OCI-LY3 (cell line): ENCODE measurements around the gene SYT3.
"Not testable (repeated sequence)": the region's sequence is repeated elsewhere in the genome, so short reads cannot be mapped to it uniquely, and the experiment has no call there.

Experiments
- H2AFZ ChIP-seq: fragments of 200-600, 300-600 bp; shearing (Covaris generic); 2 replicates; pipeline ENCODE4 v1.6.0; 2014; ENCODE audit warnings: antibody characterized with exemption, low read depth, low read length
- H3K27ac ChIP-seq: fragments of 200-600, 300-600 bp; sonication (generic); 2 replicates; pipeline ENCODE4 v1.5.1; 2014; ENCODE audit warnings: mild to moderate bottlenecking, low read length, moderate library complexity, mixed read lengths
- H3K27me3 ChIP-seq: fragments of 200-600, 300-600 bp; sonication (generic); 2 replicates; pipeline ENCODE4 v1.6.1; 2014; ENCODE audit warnings: low read depth, low read length, mixed read lengths
- H3K36me3 ChIP-seq: fragments of 200-600, 300-600 bp; sonication (generic); replicated peaks from 2 replicates; pipeline ENCODE3; 2014; ENCODE audit warnings: low read depth, low read length, mixed read lengths
- H3K4me1 ChIP-seq: fragments of 300-600, 200-600 bp; sonication (generic); 2 replicates; pipeline ENCODE4 v1.6.1; 2014; ENCODE audit warnings: low read length, mixed read lengths
- H3K4me2 ChIP-seq: fragments of 200-600, 300-600 bp; sonication (generic); 2 replicates; pipeline ENCODE4 v1.6.1; 2014; ENCODE audit warnings: low read length, mixed read lengths
- H3K4me3 ChIP-seq: fragments of 300-600, 200-600 bp; sonication (generic); 2 replicates; pipeline ENCODE4 v1.5.1; 2014; ENCODE audit warnings: antibody characterized with exemption, mild to moderate bottlenecking, low read length, moderate library complexity
- H3K79me2 ChIP-seq: fragments of 300-600, 200-600 bp; shearing (Covaris generic); 2 replicates; pipeline ENCODE4 v1.6.1; 2014; ENCODE audit warnings: mild to moderate bottlenecking, low read length, mixed read lengths
- H3K9ac ChIP-seq: fragments of 300-600, 200-600 bp; shearing (Covaris generic); 2 replicates; pipeline ENCODE4 v1.6.0; 2014; ENCODE audit warnings: mild to moderate bottlenecking, low read length, moderate library complexity
- H3K9me3 ChIP-seq: fragments of 200-600, 300-600 bp; shearing (Covaris generic); 2 replicates; pipeline ENCODE4 v1.6.1; 2014; ENCODE audit warnings: low read length, mixed read lengths; ENCODE audit not compliant: insufficient read depth
- H4K20me1 ChIP-seq: fragments of 200-600, 300-600 bp; sonication (generic); 2 replicates; pipeline ENCODE4 v1.6.1; 2016; ENCODE audit warnings: low read length, mixed read lengths; ENCODE audit not compliant: insufficient read depth
- CTCF ChIP-seq: fragments of 200-600, 300-600 bp; sonication (generic); IDR thresholded peaks from 2 replicates; pipeline ENCODE4 v1.5.1; 2014; ENCODE audit warnings: antibody characterized with exemption, low read length, low read depth
- EZH2phosphoT487 ChIP-seq: fragments of 200-600 bp; shearing (Covaris generic); IDR thresholded peaks from 2 replicates; pipeline ENCODE4 v1.6.1; 2018; ENCODE audit warnings: antibody characterized with exemption, mixed run types, low read depth

Gene SYT3

GRCh38 chr19:50628146-50628545, 11.5 kb downstream of the SYT3 start:
- peak; percentile 16; the same call in 1 of the 2 replicates for TF ChIP-seq CTCF
- no peak for TF ChIP-seq EZH2phosphoT487
- no peaks in the 10 kb centered on the region for H3K27me3 ChIP-seq
- H3K4me3 ChIP-seq, result no peak overlapping the region

GRCh38 chr19:50626795-50627194, 12.9 kb downstream of the SYT3 start:
- no peaks in the 10 kb centered on the region for H3K27me3 ChIP-seq
- no peak overlapping the region for H3K4me3 ChIP-seq
- no peaks in the 10 kb centered on the region for H4K20me1 ChIP-seq
- no peak overlapping the region for H2AFZ ChIP-seq
- H3K4me1 ChIP-seq, result no peaks in the 10 kb centered on the region
- no peak overlapping the region for H3K4me2 ChIP-seq
- no peak overlapping the region for H3K9ac ChIP-seq
- no peak overlapping the region for H3K27ac ChIP-seq
- no peaks in the 10 kb centered on the region for H3K36me3 ChIP-seq
- H3K9me3 ChIP-seq, result no peaks in the 10 kb centered on the region
- H3K79me2 ChIP-seq, result no peaks in the 10 kb centered on the region
- TF ChIP-seq EZH2phosphoT487, result no peak
- no peak for TF ChIP-seq CTCF

More at GRCh38 chr19:50628146-50628545, 11.5 kb downstream of the SYT3 start:
- Histone ChIP-seq H4K20me1 (no peaks in the 10 kb centered on the region), H3K27ac (no peak overlapping the region), H3K4me2 (no peak overlapping the region), H3K9me3 (no peaks in the 10 kb centered on the region), H2AFZ (no peak overlapping the region), H3K79me2 (no peaks in the 10 kb centered on the region), H3K9ac (no peak overlapping the region), H3K36me3 (no peaks in the 10 kb centered on the region), H3K4me1 (no peaks in the 10 kb centered on the region)

- TF ChIP-seq EZH2phosphoT487 (no peak), CTCF (no peak)
- Histone ChIP-seq H3K4me2 (no peak overlapping the region), H3K79me2 (no peaks in the 10 kb centered on the region), H3K9me3 (no peaks in the 10 kb centered on the region), H3K27ac (no peak overlapping the region), H4K20me1 (no peaks in the 10 kb centered on the region), H3K9ac (no peak overlapping the region), H2AFZ (no peak overlapping the region), H3K36me3 (no peaks in the 10 kb centered on the region), H3K4me3 (no peak overlapping the region), H3K27me3 (no peaks in the 10 kb centered on the region), H3K4me1 (no peaks in the 10 kb centered on the region)
Measured at GRCh38 chr19:50626011-50626410, 13.7 kb downstream of the SYT3 start.

- no peaks in the 10 kb centered on the region for H4K20me1 ChIP-seq
- no peaks in the 10 kb centered on the region for H3K36me3 ChIP-seq
- no peaks in the 10 kb centered on the region for H3K9me3 ChIP-seq
- no peaks in the 10 kb centered on the region for H3K79me2 ChIP-seq
- no peaks in the 10 kb centered on the region for H3K27me3 ChIP-seq
- no peak overlapping the region for H3K4me2 ChIP-seq
- no peak for TF ChIP-seq CTCF
- TF ChIP-seq EZH2phosphoT487, result no peak
- H3K27ac ChIP-seq, result no peak overlapping the region
- H2AFZ ChIP-seq, result no peak overlapping the region
- H3K9ac ChIP-seq, result no peak overlapping the region
- H3K4me3 ChIP-seq, result no peak overlapping the region
- H3K4me1 ChIP-seq, result no peaks in the 10 kb centered on the region
Measured at GRCh38 chr19:50624949-50625600, 14.6 kb downstream of the SYT3 start.

- H3K79me2 ChIP-seq, H3K9ac ChIP-seq, H3K9me3 ChIP-seq, H3K27me3 ChIP-seq, H3K27ac ChIP-seq, H3K4me2 ChIP-seq, H4K20me1 ChIP-seq, H3K36me3 ChIP-seq, H3K4me1 ChIP-seq, H2AFZ ChIP-seq, H3K4me3 ChIP-seq: not testable (repeated sequence)
Measured at GRCh38 chr19:50620394-50620906, 19.2 kb downstream of the SYT3 start.

- not testable (repeated sequence) for H2AFZ ChIP-seq, H3K9ac ChIP-seq, H3K36me3 ChIP-seq, H3K4me2 ChIP-seq, H3K79me2 ChIP-seq, H4K20me1 ChIP-seq, H3K9me3 ChIP-seq, H3K4me1 ChIP-seq, H3K27me3 ChIP-seq, H3K4me3 ChIP-seq, H3K27ac ChIP-seq
Measured at GRCh38 chr19:50619184-50619583, 20.5 kb downstream of the SYT3 start.
